GM12865 (cell line): ENCODE results near the gene AOAH.

Experiments
- DNase-seq: peaks from one replicate; pipeline ENCODE4 v3.0.0; 2010; ENCODE audit warnings: low read depth
- H3K4me3 ChIP-seq: 2 replicates; pipeline ENCODE4 v1.5.1; 2011; ENCODE audit warnings: mild to moderate bottlenecking, low read depth, low read length, control low read depth
- CTCF ChIP-seq: IDR thresholded peaks from 2 replicates; pipeline ENCODE4 v1.5.1; 2011; ENCODE audit warnings: low read length, control low read depth, low read depth, inconsistent platforms; ENCODE audit not compliant: insufficient read depth; ENCODE audit errors: missing control alignments

AOAH gene

GRCh38 chr7:36591636-36592035 lies 132.7 kb downstream of the AOAH start:
- DNase-seq = no peak
- no peak for TF ChIP-seq CTCF
- no peak overlapping the region for H3K4me3 ChIP-seq

- H3K4me3 ChIP-seq = no peak overlapping the region
- DNase-seq = no peak
- TF ChIP-seq CTCF = no peak
Measured at GRCh38 chr7:36589391-36589790, 134.9 kb downstream of the AOAH start.

- TF ChIP-seq CTCF = no peak
- no peak overlapping the region for H3K4me3 ChIP-seq
- no peak for DNase-seq
Measured at GRCh38 chr7:36583318-36583717, 141.0 kb downstream of the AOAH start.

GRCh38 chr7:36575832-36576231 lies 148.5 kb downstream of the AOAH start:
- no peak overlapping the region for H3K4me3 ChIP-seq
- no peak for TF ChIP-seq CTCF
- DNase-seq = no peak

GRCh38 chr7:36573066-36573465 lies 151.2 kb downstream of the AOAH start:
- H3K4me3 ChIP-seq = no peak overlapping the region
- no peak for DNase-seq
- no peak for TF ChIP-seq CTCF

- TF ChIP-seq CTCF = no peak
- no peak for DNase-seq
- H3K4me3 ChIP-seq = no peak overlapping the region
Measured at GRCh38 chr7:36571190-36571560, 153.1 kb downstream of the AOAH start.

GRCh38 chr7:36570528-36571189 lies 153.6 kb downstream of the AOAH start:
- no peak overlapping the region for H3K4me3 ChIP-seq
- DNase-seq = no peak

More at GRCh38 chr7:36570528-36571189, 153.6 kb downstream of the AOAH start:
- no peak for TF ChIP-seq CTCF
